HS-5 (cell line): ENCODE results near the gene STUM.
"Not testable (repeated sequence)": the region's sequence is repeated elsewhere in the genome, so short reads cannot be mapped to it uniquely, and the experiment has no call there.

Source experiments
- DNase-seq: peaks from one replicate; pipeline ENCODE4 v3.0.0-alpha.2; 2012; ENCODE audit warnings: low read depth

Gene STUM

GRCh38 chr1:226581650-226582330 lies 33.2 kb downstream of the STUM start:
- DNase-seq: no peak

GRCh38 chr1:226582966-226583365 lies 34.4 kb downstream of the STUM start:
- no peak for DNase-seq

DNA sequence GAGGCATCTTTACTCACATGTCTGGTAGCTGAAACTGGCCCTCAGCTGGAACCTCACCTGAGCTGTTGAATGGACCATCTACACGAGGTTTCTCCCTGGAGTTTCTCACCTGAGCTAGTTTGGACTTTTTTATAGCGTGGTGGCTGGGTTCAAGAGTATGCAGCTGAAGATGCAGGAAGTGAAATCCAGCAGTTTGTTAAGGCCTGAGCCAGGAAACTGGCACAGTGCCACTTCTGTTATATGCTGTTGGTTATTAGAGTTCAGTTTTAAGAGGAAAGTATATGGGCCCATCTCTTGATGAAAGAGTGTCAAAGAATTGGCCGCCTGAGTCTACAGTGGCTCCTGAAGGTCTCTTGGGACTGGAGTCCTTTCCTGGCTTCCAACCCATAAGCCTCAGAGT lies 35.6 kb downstream of the STUM start:
- no peak for DNase-seq

GRCh38 chr1:226586116-226586515 lies 37.6 kb downstream of the STUM start:
- DNase-seq: no peak

DNA sequence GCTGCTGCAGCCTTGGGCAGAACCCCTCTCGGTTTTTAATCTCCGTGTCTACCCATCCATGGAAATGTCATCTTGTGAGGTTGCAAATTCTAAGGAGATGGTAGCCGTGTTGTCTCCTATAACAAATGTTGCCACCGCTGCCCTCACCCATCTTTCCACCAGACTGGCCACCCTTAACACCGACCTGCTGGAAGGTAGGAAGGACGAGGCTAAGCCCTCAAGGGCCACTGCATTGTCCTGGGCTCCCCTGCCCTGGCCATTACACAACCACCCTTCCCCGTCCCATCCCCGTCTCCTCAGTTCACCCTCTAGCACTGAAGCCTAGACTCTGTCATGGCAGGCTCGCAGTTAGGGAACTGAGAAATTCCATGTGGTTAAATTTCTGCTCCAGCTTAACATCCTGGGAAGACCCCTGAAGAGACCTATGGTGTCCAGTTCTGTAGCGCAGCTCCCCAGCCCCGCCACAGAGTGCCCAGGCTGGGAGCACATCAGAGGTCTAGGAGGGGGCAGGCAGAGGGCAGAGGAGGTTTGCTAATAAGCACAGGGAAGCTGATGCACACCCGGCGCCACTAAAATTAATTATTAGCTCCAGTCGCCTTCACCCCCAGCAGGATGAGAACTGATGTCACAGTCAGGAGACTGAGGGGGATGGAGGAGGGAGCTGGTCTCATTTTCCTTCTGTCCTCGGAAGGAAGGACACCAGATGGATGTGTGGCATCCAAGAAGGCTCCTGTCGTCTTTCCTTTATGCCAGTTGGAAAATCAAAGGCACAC lies 38.3 kb downstream of the STUM start:
- DNase-seq: no peak

GRCh38 chr1:226588484-226588883 lies 39.9 kb downstream of the STUM start:
- DNase-seq: no peak

DNA sequence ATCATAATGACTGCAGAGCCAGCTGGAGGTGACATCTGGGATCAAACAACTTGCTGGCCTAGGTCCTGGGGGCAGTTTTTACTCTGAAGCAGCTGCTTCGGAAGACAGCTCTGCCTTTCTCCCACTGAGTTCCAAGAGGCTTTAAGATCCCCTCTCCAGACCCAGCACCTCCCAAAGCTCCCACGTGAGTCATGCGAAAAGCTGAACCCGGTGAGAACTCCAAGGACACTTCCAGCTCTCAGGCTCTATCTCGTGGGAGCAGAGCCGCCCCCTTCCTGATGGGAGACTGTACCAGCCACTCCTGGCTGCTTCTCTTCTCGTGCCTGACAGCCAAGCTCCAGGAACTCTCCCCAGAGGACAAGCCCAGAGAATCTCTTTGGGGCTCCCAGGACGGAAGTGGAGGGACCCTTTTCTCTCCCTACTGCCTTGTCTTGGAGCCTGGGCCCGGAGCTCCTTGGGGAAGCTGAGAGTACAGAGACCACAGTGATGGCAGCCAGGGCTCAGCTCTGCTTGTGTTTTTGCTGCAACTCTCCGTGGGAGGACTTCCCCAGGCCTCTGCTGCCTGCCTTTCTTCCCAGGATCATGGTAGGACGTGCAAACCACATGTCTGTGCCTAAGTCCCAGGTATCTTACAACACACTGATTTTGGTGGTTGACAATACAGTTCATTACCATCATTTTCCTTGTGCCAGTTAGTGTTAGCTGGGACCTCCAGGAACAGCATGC lies 40.6 kb downstream of the STUM start:
- DNase-seq: no peak

DNA sequence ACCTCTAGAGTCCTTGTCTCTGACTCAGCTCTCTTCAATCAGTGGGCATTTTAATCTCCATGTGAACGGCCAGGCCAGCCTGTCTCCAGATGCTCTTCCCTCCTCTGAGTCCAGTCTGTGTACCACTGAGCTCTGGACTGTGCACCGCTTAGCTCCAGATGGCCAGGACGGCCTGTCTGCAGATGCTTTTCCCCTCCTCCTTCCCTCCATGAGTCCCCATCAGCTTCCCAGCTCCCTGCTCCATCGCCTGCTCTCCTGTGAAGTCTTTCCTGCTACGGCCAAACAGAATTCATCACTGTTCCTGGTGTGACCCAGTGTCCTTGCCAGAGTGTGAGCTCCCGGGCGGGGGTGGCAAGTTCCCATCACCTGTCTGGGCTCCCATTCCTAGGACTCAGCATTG lies 42.0 kb downstream of the STUM start:
- DNase-seq: no peak

- DNase-seq: no peak
These were observed 45.0 kb downstream of the STUM start for GRCh38 chr1:226593541-226593940.

DNA sequence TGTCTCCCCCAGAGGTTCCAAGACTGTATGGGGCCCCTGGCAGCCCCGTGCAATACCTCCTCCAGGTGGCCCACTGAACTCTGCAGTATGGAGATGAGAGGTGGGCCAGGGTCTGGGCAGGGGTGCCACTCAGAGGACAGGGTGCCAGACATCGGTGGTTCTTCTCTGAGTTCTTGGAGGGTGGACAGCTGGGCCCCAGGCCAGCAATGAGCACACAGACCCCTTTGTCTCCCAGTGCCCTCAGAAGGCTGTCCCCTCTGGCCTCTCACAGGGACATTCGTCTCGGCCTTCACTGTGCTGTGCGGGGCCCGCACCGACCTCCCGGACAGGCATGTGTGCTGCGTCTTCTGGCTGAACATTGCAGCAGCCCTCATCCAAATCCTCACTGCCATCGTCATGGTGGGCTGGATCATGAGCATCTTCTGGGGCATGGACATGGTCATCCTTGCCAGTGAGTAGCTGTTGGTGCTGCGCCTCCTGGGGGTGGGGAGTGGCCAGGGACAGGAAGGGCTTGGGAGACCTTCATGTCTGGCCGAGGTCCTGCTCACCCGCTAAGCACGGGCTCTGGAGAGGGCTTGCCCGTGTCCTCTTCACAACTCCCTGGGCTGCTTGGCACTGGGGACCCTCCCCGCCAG lies 48.1 kb downstream of the STUM start:
- DNase-seq: no peak

DNA sequence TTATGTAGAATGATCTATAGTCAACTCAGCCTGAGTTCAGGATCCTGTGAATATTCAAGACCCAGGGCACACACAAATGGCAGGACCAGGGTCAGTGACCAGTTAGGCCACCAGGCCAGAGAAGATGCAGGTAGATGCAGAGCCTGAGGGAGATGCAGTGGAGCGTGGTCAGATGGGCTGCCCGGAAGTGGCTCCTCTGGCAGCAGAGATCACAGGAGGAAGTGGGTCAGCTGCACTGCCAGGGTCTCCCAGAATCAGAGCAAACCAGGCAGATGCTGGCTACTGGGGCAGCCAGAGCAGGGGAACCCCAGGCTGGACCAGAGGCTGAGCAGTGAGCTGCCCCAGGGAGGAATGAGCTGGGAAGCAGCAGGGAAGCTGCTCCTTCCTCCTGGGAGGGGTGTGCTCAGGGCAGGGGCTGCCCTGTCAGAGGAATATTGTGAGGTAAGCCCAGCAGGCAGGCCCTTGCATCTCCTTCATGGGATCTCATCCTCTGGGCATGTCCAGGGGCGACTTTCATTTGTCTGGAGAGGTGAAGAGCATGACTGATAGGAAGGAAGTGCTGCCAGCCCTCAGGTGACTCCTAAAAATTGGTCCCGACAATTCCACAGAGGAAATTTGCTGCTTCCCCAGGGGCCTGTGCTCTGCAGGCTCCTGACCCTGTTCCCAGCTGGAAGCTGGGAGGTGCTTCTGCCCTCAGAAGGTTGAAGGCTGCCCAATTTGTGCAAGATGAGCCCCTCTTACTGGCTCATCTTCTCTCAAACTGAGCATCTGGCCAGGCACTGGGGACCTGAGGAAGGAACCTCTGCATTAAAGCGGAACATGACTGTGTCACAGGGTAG lies 49.3 kb downstream of the STUM start:
- DNase-seq: no peak

DNA sequence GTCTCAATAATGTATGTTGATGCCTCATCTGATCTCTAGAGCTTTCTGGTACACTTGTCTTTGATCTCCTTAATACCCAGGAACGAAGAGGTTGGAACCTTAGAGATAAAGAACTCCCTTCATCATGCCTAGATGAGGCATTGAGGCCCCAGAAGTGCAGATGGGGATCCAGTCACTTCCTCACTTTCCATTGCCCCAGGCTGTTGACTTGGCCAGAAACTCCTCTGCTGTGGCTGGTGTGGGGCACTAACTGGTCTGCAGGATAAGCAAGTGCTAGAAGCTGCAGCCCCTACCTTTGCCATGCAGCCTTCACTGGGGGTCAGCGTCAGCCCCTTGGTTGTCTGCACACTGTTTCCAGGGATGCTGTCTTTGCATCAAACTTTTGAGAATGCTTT lies 49.9 kb downstream of the STUM start:
- DNase-seq: no peak

DNA sequence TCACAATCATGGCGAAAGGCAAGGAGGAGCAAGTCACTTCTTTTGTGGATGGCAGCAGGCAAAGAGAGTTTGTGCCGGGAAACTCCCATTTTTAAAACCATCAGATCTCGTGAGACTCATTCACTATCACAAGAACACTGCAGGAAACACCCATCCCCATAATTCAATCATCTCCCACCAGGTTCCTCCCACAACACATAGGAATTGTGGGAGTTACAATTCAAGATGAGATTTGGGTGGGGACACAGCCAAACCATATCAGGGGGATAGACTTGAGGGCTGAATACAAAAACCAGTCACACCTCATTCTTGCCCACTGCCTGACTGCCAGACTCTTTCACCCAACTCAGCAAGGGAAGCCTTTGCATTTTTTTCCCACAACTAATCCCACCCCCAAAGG lies 50.4 kb downstream of the STUM start:
- DNase-seq: not testable (repeated sequence)

GRCh38 chr1:226599636-226600238 lies 51.2 kb downstream of the STUM start:
- no peak for DNase-seq

DNA sequence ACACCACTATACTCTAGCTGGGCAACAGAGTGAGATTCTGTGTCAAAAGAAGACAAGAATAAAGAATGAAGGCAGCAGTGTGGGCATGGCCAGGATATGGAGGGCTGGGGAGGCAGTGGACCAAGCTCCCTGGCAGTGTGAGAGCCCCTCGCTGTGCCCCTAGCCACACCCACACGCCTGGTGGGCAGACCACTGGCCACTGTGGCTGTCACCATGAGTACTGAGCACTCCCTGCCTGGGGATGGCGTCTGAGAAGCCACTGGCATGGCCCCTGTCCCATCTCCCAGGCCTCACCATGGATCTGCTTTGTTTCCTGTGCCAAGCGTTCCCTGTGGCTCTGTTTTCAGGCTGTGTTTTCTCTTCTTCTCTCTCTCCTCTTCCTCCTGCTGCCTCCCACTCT lies 51.7 kb downstream of the STUM start:
- DNase-seq: no peak

DNA sequence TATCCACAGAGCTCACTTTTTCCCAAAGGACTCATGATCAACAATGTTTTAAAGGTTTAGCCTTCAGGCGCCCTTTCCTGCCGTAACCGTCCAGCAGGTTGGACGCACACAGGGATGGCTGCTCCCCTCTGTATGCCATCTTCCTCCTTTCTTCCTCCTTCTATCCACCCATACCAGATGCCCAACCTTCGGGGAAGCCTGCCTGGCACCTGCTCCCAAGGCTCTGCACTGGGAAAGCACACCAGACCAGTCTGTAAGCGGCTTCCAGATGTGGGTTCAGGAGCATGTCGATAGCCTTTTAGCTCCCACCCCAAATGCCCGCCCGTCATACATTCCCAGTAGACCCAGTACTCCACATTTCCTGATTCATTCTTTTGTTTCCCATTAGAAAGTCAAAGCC lies 52.9 kb downstream of the STUM start:
- DNase-seq: no peak

- DNase-seq: peak; percentile 76
These were observed 53.8 kb downstream of the STUM start for GRCh38 chr1:226602186-226603021.

GRCh38 chr1:226603022-226603857 lies 54.7 kb downstream of the STUM start:
- peak; percentile 43 for DNase-seq

DNA sequence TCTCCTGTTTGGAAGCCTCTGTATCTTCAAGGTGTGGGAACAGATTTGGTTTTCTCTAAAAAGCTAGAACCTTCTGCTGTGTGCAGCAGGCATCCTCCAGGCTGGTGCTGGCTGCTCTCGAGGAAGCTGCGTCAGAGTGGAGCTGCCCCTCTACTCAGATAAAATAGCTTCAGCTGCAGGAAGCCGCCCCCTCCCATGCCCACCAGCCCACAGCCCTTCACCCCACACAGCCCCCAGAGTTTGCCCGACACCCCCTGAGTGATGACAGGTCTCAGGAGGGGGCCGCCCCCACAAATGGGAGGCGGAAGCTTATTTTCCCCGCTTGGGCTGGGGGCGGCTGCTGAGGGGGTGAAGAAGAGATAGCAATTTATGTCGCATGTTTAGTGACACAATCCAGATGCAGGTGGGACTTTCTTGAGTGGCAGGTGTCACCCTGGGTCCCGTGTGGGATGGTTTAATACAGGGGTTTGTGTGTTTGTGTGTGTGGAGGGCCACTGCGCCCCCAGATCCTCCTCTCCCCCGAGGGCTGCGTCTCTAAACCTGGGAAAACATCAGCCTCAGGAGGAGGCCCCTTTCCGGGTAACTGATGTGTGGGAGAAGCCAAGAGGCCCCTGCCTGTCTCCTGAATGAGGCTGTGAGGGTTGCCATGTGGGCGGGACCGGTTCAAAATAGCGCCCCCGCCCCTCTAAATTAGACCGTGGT lies 55.4 kb downstream of the STUM start:
- DNase-seq: no peak
